Keratinocyte (primary cell): ENCODE data around the gene ZNF423. TPM values are rescaled to one million over a fixed set of nuclear protein-coding genes. Genes with fewer than 3 reads are reported as not detected.

Experiments used
- DNase-seq: peaks from one replicate; pipeline ENCODE4 v3.0.0-alpha.2; 2011; ENCODE audit warnings: low read depth, missing footprints, low spot score
- FAIRE-seq: peaks from 2 replicates; lab custom pipeline; 2011; peaks lifted over from hg19 to GRCh38; lab: Jason Lieb, UNC
- H2AFZ ChIP-seq: 2 replicates; pipeline ENCODE4 v1.6.0; 2012; ENCODE audit warnings: low read length, control low read depth, inconsistent platforms; ENCODE audit not compliant: control insufficient read depth
- H3K27ac ChIP-seq: 2 replicates; pipeline ENCODE4 v1.5.1; 2011; ENCODE audit warnings: low read length; ENCODE audit not compliant: control insufficient read depth, insufficient read depth
- H3K27me3 ChIP-seq: 3 replicates; pipeline ENCODE4 v1.6.0; 2011; ENCODE audit warnings: low read length; ENCODE audit not compliant: control insufficient read depth, insufficient read depth; ENCODE audit errors: extremely low read depth
- H3K36me3 ChIP-seq, 2 experiments: 2 replicates in 1 of 2; 3 replicates in 1 of 2; pipeline ENCODE4 v1.5.1; 2011; ENCODE audit warnings: low read length in 2 of 2, mild to moderate bottlenecking in 1 of 2; ENCODE audit not compliant: control insufficient read depth in 2 of 2, insufficient read depth in 2 of 2; ENCODE audit errors: extremely low read depth in 1 of 2
- H3K4me1 ChIP-seq: 3 replicates; pipeline ENCODE4 v1.5.1; 2011; ENCODE audit warnings: low read length; ENCODE audit not compliant: control insufficient read depth, insufficient read depth; ENCODE audit errors: extremely low read depth
- H3K4me2 ChIP-seq: 3 replicates; pipeline ENCODE4 v1.6.0; 2011; ENCODE audit warnings: low read depth, low read length; ENCODE audit not compliant: control insufficient read depth, insufficient read depth; ENCODE audit errors: extremely low read depth
- H3K4me3 ChIP-seq, 3 experiments: fragments of 200-600 bp in 1 of 3; sonication (generic) in 1 of 3; 2 replicates in 2 of 3; 3 replicates in 1 of 3; pipeline ENCODE4 v1.5.1; 2011 to 2016; ENCODE audit warnings: low read length in 3 of 3, mild to moderate bottlenecking in 3 of 3, control low read depth in 2 of 3, inconsistent platforms in 1 of 3, low read depth in 1 of 3, mixed read lengths in 1 of 3, mixed run types in 1 of 3, moderate library complexity in 1 of 3; ENCODE audit not compliant: control insufficient read depth in 2 of 3, insufficient read depth in 2 of 3; ENCODE audit errors: extremely low read depth in 1 of 3
- H3K79me2 ChIP-seq: 2 replicates; pipeline ENCODE4 v1.6.0; 2012; ENCODE audit warnings: low read length; ENCODE audit not compliant: control insufficient read depth, insufficient read depth
- H3K9ac ChIP-seq: 3 replicates; pipeline ENCODE4 v1.6.0; 2011; ENCODE audit warnings: low read length; ENCODE audit not compliant: control insufficient read depth, insufficient read depth; ENCODE audit errors: extremely low read depth
- H3K9me1 ChIP-seq: 3 replicates; pipeline ENCODE4 v1.6.0; 2011; ENCODE audit warnings: low read length; ENCODE audit not compliant: control insufficient read depth, insufficient read depth; ENCODE audit errors: extremely low read depth
- H3K9me3 ChIP-seq: 2 replicates; pipeline ENCODE4 v1.5.1; 2012; ENCODE audit warnings: low read depth, low read length; ENCODE audit not compliant: control insufficient read depth
- H4K20me1 ChIP-seq: 3 replicates; pipeline ENCODE4 v1.6.0; 2011; ENCODE audit warnings: low read length; ENCODE audit not compliant: control insufficient read depth, insufficient read depth; ENCODE audit errors: extremely low read depth
- EZH2 ChIP-seq: IDR thresholded peaks from one replicate; pipeline ENCODE4 v1.6.1; 2012; ENCODE audit warnings: inconsistent platforms, mild to moderate bottlenecking, low read length, moderate library complexity
- dilution Hi-C: fragments of 300-500 bp; cut with MboI; formaldehyde crosslinking; loops from one replicate; pipeline ENCODE4 v1.7.0; 2020; ENCODE audit warnings: low sequenced_read_pairs; ENCODE audit not compliant: extremely low pct_ligation_motif_present
- polyA plus RNA-seq, 5 experiments: library from polyadenylated mRNA; depleted of rRNA in 3 of 5; stranded (reverse) in 3 of 5; stranded (forward) in 1 of 5; unstranded in 1 of 5; fragments of >200 nt; gene quantifications; 1 replicate in 1 of 5; 2 replicates in 3 of 5; 3 replicates in 1 of 5; pipeline versions ENCODE4 v1.2.1 to v1.2.3, GENCODE V29; 2011 to 2012; ENCODE audit warnings: missing spikeins in 2 of 5, low read depth in 1 of 5, low replicate concordance in 1 of 5
- TF ChIP-seq, protein P1 (sequence below), 3 experiments: IDR thresholded peaks in 1 of 3; conservative IDR thresholded peaks in 1 of 3; optimal IDR thresholded peaks in 1 of 3; 2 replicates in 2 of 3; 3 replicates in 1 of 3; pipeline versions ENCODE3 to v1.5.1; 2011; ENCODE audit warnings: low read length in 3 of 3, mild to moderate bottlenecking in 3 of 3, moderate library complexity in 2 of 3, control low read depth in 1 of 3, inconsistent platforms in 1 of 3; ENCODE audit not compliant: insufficient read depth in 2 of 3; ENCODE audit errors: extremely low read depth in 1 of 3

The ZNF423 gene
- polyA plus RNA-seq, 1 donor (not counting 4 experiments of a cell fraction or from before 2014, with no cell fraction given) = 0.05 TPM

DNA sequence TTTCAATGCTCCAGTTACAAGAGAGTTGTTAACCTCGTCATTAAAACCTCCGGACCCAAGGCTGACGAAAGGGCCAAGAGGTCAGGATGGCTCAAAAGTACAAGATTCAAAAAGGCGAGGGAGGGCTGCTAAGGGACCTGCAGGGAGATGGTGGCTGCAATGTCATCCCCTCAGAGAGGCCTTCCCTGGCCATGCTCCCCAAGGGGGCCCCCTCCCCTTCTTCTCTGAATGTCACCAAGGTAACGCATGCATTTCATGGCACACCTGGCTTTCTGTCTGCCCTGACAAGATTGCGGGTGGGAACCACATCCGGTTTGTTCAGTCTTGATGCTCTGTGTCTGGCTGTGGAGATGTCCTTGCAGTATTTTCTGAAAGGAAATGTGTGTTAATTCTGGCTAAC, 392.4 kb downstream of the ZNF423 start:
- no peaks in the 10 kb centered on the region for H4K20me1 ChIP-seq
- no peak for DNase-seq
- H3K9me1 ChIP-seq = no peaks in the 10 kb centered on the region
- no peaks in the 10 kb centered on the region for H3K9me3 ChIP-seq
- no peak overlapping the region for H2AFZ ChIP-seq
- H3K27ac ChIP-seq = no peak overlapping the region
- no peaks in the 10 kb centered on the region for H3K4me1 ChIP-seq
- H3K79me2 ChIP-seq = no peaks in the 10 kb centered on the region
- H3K36me3 ChIP-seq = no peaks in the 10 kb centered on the region
- TF ChIP-seq, protein P1, sequence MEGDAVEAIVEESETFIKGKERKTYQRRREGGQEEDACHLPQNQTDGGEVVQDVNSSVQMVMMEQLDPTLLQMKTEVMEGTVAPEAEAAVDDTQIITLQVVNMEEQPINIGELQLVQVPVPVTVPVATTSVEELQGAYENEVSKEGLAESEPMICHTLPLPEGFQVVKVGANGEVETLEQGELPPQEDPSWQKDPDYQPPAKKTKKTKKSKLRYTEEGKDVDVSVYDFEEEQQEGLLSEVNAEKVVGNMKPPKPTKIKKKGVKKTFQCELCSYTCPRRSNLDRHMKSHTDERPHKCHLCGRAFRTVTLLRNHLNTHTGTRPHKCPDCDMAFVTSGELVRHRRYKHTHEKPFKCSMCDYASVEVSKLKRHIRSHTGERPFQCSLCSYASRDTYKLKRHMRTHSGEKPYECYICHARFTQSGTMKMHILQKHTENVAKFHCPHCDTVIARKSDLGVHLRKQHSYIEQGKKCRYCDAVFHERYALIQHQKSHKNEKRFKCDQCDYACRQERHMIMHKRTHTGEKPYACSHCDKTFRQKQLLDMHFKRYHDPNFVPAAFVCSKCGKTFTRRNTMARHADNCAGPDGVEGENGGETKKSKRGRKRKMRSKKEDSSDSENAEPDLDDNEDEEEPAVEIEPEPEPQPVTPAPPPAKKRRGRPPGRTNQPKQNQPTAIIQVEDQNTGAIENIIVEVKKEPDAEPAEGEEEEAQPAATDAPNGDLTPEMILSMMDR (optimal IDR thresholded peaks at IDR 0.05 in 1 of 3, IDR thresholded peaks at IDR 0.05 in 1 of 3, conservative IDR thresholded peaks at IDR 0.05 in 1 of 3; ENCODE audit: extremely low read depth in 1 of 3, insufficient read depth in 2 of 3, low read length in 3 of 3) = no peak
- no peak for TF ChIP-seq EZH2
- H3K4me2 ChIP-seq = no peak overlapping the region
- H3K9ac ChIP-seq = no peak overlapping the region
- no peak for FAIRE-seq
- dilution Hi-C loops = no loop called here
- peaks cover 7% of the 10 kb centered on the region for H3K27me3 ChIP-seq
- H3K4me3 ChIP-seq = no peak overlapping the region

DNA sequence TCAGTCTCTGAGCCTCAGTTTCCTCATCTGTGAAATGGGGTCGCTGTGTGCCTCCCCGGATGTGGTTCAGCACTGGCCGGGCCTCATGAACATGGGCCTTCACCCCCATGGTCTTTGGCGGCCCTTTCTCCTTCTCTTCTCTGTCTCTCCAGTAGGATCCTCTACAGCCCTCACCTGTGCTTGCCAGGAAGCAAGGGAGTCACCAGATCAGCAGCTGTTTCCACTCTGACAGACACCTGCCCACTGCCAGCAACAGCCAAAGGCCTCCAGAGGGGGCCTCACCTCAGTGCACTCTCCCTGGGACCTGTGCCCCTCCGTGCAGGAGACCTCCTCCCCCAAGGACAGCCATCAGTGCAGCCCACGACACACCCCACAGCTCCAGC, 392.9 kb downstream of the ZNF423 start:
- Histone ChIP-seq H4K20me1 (no peaks in the 10 kb centered on the region), H3K9me1 (no peaks in the 10 kb centered on the region), H3K9ac (no peak overlapping the region), H3K4me3 (no peak overlapping the region), H3K36me3 (no peaks in the 10 kb centered on the region), H3K4me1 (no peaks in the 10 kb centered on the region), H3K4me2 (no peak overlapping the region), H3K27me3 (peaks cover 7% of the 10 kb centered on the region), H2AFZ (no peak overlapping the region), H3K27ac (no peak overlapping the region), H3K79me2 (no peaks in the 10 kb centered on the region), H3K9me3 (no peaks in the 10 kb centered on the region)
- FAIRE-seq = no peak
- no peak for TF ChIP-seq EZH2
- TF ChIP-seq, protein P1 (optimal IDR thresholded peaks at IDR 0.05 in 1 of 3, IDR thresholded peaks at IDR 0.05 in 1 of 3, conservative IDR thresholded peaks at IDR 0.05 in 1 of 3; ENCODE audit: extremely low read depth in 1 of 3, insufficient read depth in 2 of 3, low read length in 3 of 3) = no peak
- dilution Hi-C loops = no loop called here
- DNase-seq = no peak
